ENCODE results near the gene RASGEF1B. TPM values are rescaled to one million over a fixed set of nuclear protein-coding genes. Genes with fewer than 3 reads are reported as not detected.

Gene RASGEF1B
- total RNA-seq, 4 donors from 2014 or later = 9.1 to 18.9 (median 13.9) TPM

DNA sequence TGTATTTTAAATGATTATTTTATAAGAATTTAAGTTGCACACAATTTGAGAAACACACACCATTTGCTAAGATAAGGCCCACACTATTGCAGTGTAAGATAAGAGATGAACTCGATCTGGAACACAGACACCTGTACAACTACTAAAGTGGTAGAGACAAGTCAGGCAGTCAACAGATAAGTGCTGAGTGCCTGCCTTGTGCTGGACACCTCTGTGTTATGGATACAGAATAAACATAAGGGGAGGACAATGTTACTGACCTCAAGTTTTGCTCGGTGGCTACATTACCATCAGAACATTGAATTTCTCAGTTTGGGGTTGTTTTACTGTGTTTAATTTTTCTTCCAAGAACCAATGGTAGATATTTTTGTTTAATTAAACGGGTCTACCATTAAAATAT is 74.1 kb downstream of the RASGEF1B start:
- H3K27me3 ChIP-seq = peaks cover 0 to 1% (median 0%) of the 10 kb centered on the region in 4 donors
- TF ChIP-seq POLR2A (IDR thresholded peaks at IDR 0.05) = no peak
- 67 to 84% methylated on average over 3 of the region's 3 CpGs for WGBS, 2 donors
- H3K4me3 ChIP-seq = no peak overlapping the region
- intact Hi-C loops (cut with DNase I) = loop anchor here (5.0 kb wide), 1 partner anchor 455 kb away; no protein-coding TSS in a partner anchor
- DNase-seq = no peak
- H3K36me3 ChIP-seq = no peaks in the 10 kb centered on the region
- no peak overlapping the region for H3K27ac ChIP-seq
- H3K4me1 ChIP-seq = peaks cover 0 to 7% (median 0%) of the 10 kb centered on the region in 3 donors
- H3K9me3 ChIP-seq = no peaks in the 10 kb centered on the region

DNA sequence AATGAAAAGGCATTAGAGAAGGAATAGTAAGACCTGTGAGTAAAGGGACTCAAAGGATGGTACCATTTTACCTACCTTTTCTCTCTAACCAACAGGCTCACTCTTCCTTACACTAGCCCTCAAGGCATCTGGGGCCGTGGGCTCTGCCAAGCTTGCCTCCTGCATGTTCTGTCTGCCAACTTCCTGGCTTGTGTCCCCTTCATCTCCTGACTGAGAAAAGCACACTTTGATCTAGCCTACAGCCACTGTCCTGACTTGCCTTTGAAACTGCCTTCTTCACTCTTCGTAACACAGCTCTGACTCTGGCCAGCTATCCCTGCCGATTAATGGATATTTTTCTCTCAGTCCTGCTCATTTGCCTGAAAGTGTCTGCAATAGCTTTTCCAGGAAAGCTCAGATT is 76.5 kb downstream of the RASGEF1B start:
- Histone ChIP-seq H3K4me1 (peaks cover 0 to 7% (median 0%) of the 10 kb centered on the region in 3 donors), H3K27ac (no peak overlapping the region), H3K9me3 (no peaks in the 10 kb centered on the region), H3K4me3 (no peak overlapping the region), H3K36me3 (no peaks in the 10 kb centered on the region), H3K27me3 (peaks cover 0 to 7% (median 0%) of the 10 kb centered on the region in 4 donors)
- TF ChIP-seq, protein P1, sequence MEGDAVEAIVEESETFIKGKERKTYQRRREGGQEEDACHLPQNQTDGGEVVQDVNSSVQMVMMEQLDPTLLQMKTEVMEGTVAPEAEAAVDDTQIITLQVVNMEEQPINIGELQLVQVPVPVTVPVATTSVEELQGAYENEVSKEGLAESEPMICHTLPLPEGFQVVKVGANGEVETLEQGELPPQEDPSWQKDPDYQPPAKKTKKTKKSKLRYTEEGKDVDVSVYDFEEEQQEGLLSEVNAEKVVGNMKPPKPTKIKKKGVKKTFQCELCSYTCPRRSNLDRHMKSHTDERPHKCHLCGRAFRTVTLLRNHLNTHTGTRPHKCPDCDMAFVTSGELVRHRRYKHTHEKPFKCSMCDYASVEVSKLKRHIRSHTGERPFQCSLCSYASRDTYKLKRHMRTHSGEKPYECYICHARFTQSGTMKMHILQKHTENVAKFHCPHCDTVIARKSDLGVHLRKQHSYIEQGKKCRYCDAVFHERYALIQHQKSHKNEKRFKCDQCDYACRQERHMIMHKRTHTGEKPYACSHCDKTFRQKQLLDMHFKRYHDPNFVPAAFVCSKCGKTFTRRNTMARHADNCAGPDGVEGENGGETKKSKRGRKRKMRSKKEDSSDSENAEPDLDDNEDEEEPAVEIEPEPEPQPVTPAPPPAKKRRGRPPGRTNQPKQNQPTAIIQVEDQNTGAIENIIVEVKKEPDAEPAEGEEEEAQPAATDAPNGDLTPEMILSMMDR (IDR thresholded peaks at IDR 0.05) = no peak
- TF ChIP-seq POLR2A (IDR thresholded peaks at IDR 0.05) = no peak
- DNase-seq = no peak
- 54 to 58% methylated on average over 3 of the region's 3 CpGs for WGBS, 2 donors
- intact Hi-C loops (cut with DNase I) = loop anchor here (5.0 kb wide), 1 partner anchor 457 kb away; no protein-coding TSS in a partner anchor

DNA sequence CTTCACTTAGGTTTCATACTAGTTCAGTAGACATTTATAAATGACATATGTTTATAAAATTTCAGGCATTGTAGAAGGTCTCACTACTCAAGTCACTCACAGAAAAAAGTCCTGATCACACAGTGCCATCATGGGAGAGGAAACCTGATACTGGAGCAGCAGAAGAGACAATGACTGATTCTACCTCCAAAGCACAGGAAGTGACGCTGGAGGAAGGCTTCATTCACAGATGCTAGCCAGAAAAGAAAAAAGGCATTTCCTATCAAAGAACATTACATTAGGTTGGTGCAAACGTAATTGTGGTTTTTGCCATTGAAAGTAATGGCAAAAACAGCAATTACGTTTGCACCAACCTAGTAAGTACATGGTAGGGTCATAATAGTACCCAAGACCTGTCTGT is 79.5 kb downstream of the RASGEF1B start:
- Histone ChIP-seq H3K9me3 (no peaks in the 10 kb centered on the region), H3K4me3 (no peak overlapping the region), H3K4me1 (peaks cover 0 to 7% (median 0%) of the 10 kb centered on the region in 3 donors), H3K27ac (no peak overlapping the region), H3K36me3 (no peaks in the 10 kb centered on the region), H3K27me3 (peaks cover 0 to 7% (median 0%) of the 10 kb centered on the region in 4 donors)
- TF ChIP-seq, protein P1 (IDR thresholded peaks at IDR 0.05) = no peak
- TF ChIP-seq POLR2A (IDR thresholded peaks at IDR 0.05) = no peak
- 59 to 61% methylated on average over 3 of the region's 3 CpGs for WGBS, 2 donors
- intact Hi-C loops (cut with DNase I) = no loop called here
- no peak for DNase-seq

DNA sequence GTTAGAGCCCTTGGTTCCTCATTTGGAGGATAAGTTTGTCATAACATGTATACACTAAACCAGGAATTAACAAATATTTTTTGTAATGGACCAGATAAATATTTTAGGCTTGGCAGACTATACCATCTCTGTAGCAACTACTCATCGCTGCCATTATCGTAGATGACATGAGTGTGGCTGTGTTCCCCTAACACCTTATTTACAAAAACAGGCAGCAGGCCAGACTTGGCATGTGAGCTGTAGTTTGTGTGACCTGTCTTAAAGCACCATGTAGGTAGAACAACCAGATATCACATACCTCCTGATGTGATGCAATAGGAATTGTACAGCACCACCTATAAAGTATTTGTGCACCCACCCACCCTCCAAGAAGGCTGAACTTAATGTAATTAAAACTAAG is 82.0 kb downstream of the RASGEF1B start:
- Histone ChIP-seq H3K4me3 (no peak overlapping the region), H3K27me3 (peaks cover 0 to 7% (median 0%) of the 10 kb centered on the region in 4 donors), H3K36me3 (no peaks in the 10 kb centered on the region), H3K4me1 (no peaks in the 10 kb centered on the region), H3K9me3 (no peaks in the 10 kb centered on the region), H3K27ac (no peak overlapping the region)
- WGBS, 2 donors = 86 to 91% methylated on average over 2 of the region's 2 CpGs
- no peak for DNase-seq
- no peak for TF ChIP-seq POLR2A (IDR thresholded peaks at IDR 0.05)
- TF ChIP-seq, protein P1 (IDR thresholded peaks at IDR 0.05) = no peak
- intact Hi-C loops (cut with DNase I) = no loop called here

DNA sequence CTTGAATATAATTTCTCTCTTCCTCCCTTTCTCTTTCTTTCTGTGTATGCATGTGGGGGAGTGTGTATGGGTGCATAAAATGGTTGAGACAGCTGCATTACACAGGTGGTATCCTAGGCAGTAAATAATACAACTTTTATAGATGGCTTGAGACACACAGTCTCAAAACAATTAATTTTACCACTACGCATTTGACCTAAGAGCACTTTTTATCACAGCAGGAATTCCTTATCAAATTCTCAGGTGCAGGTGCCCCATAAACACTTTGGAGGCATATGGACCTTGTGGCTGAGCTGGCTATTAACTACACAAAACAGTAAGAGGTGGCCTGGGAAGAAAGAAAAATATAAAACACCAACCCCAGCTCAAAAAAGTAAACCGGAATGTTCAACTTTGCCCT is 91.3 kb downstream of the RASGEF1B start:
- Histone ChIP-seq H3K4me3 (no peak overlapping the region), H3K36me3 (no peaks in the 10 kb centered on the region), H3K9me3 (no peaks in the 10 kb centered on the region), H3K27ac (no peak overlapping the region), H3K4me1 (no peaks in the 10 kb centered on the region), H3K27me3 (peaks cover 0 to 5% (median 0%) of the 10 kb centered on the region in 4 donors)
- DNase-seq = no peak
- WGBS, 2 donors = 82 to 86% methylated on average over 2 of the region's 2 CpGs
- intact Hi-C loops (cut with DNase I) = no loop called here
- TF ChIP-seq, protein P1 (IDR thresholded peaks at IDR 0.05) = no peak
- no peak for TF ChIP-seq POLR2A (IDR thresholded peaks at IDR 0.05)

DNA sequence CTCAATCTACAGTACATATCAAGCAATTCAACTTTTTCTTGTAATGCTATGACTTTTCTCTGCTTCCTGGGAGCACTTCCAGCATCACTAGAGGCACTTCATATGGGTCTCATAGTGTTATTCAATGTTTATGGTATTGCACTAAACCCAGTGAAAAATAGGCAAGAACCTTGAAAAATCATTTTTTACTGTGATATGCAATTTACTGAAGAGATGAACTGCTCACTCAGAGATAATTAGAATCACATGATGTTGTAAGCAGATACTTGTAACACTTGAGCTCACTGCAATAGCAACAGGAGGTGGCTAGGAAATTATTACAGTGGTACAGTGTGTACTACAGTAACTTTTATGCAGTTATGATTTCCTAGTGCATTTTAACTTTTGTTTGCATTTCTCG is 93.3 kb downstream of the RASGEF1B start:
- Histone ChIP-seq H3K27ac (no peak overlapping the region), H3K36me3 (no peaks in the 10 kb centered on the region), H3K4me3 (no peak overlapping the region), H3K4me1 (no peaks in the 10 kb centered on the region), H3K9me3 (no peaks in the 10 kb centered on the region), H3K27me3 (peaks cover 0 to 7% (median 0%) of the 10 kb centered on the region in 4 donors)
- WGBS, 2 donors = 88 to 96% methylated on average over 1 of the region's 1 CpG
- TF ChIP-seq POLR2A (IDR thresholded peaks at IDR 0.05) = no peak
- TF ChIP-seq, protein P1 (IDR thresholded peaks at IDR 0.05) = no peak
- intact Hi-C loops (cut with DNase I) = no loop called here
- DNase-seq = no peak

All from esophagus squamous epithelium (tissue), 5 donors.